Measurements from ENCODE around the gene CACUL1.
"Not testable (repeated sequence)": the region's sequence is repeated elsewhere in the genome, so short reads cannot be mapped to it uniquely, and the experiment has no call there.

Gene CACUL1

GRCh38 chr10:118754556-118755423 is at the start of gene CACUL1:
TSS of gene CACUL1 (minus strand) at chr10:118754970. CDS start at chr10:118754762, 208 bp downstream.
- DNase-seq = peak; percentile 97

GRCh38 chr10:118804262-118804773 is 49.5 kb upstream of the CACUL1 start:
- DNase-seq = no peak

DNA sequence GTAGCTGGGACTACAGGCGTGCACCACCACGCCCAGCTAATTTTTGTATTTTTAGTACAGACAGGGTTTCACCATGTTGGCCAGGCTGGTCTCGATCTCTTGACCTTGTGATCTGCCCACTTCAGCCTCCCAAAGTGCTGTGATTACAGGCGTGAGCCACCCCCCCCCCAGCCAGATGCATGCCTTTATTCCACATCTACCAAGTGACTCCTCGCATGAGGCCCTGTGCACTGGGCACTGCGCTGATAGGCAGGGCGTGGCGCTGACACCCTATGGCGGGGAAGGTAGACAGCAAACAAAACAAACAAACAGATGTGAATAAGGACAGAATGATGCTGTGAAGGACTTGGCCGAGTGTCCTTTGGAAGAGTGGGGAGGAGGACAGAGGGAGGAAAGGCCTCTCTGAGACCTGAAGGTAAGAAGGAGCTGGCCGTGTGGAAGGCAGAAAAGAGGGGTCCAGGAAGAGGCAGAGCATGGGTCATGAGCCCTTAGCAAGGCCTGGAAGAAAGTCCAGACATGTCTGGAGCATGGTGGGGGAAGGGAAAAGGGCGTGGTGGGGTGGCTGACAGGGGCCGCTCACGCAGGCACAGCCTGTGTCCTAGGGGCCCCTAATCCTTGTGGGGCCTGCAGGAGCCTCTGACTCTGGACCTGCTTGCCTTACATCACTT is 47.5 kb upstream of the CACUL1 start:
- DNase-seq = no peak

- no peak for DNase-seq
Measured at GRCh38 chr10:118800920-118801319, 46.1 kb upstream of the CACUL1 start.

DNA sequence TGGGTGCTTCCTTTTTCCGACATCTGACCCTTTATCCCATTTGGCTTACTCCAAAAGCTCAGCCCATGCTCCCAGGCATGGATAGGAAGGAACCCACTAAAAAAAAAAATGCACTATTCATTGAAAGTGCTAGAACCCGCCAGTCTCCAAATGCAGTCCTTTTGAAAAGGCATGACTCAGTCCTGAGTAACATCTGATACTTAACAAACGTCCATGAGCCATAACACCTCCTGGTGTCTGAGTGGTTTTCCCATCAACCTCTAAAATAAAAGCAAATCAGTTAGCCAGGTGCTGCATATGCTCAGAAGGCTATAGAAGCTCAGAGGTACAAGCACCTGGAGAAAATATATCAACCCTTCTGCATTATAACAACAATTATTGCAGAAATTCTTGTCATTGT is 45.0 kb upstream of the CACUL1 start:
- DNase-seq = no peak

DNA sequence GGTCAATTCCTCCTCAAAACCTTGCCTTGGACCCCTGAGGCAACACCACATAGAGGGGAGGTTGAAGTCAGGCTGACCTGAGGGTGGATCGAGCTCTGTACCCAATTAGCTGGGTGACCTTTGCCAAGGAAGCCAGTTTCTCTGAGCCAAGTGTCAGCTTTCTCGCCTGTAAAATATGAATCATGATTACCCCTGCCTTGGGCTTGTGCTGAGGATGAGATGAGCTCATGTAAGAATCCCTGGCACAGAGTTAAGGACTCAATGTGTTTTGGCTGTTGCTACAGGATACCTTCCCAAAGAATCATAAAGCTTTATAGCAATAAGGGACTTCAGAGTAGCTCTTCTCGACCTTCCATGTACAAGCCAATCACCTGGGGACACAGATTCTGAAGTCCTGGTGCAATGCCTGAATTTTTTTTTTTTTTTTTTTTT is 43.5 kb upstream of the CACUL1 start:
- DNase-seq = no peak

DNA sequence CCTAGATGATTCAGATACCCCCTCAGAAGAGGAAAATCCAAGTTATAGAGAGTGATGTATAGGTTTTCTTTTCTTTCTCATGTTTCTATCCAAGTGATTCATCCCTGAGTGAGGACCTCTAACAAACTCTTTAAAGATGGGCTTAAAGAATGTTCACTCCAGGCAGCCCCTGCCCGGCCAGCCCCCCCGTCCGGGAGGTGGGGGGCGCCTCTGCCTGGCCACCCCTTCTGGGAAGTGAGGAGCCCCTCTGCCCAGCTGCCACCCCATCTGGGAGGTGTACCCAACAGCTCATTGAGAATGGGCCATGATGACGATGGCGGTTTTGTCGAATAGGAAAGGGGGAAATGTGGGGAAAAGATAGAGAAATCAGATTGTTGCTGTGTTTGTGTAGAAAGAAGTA is 40.2 kb upstream of the CACUL1 start:
- not testable (repeated sequence) for DNase-seq

GRCh38 chr10:118793545-118793944 is 38.8 kb upstream of the CACUL1 start:
- DNase-seq = no peak

DNA sequence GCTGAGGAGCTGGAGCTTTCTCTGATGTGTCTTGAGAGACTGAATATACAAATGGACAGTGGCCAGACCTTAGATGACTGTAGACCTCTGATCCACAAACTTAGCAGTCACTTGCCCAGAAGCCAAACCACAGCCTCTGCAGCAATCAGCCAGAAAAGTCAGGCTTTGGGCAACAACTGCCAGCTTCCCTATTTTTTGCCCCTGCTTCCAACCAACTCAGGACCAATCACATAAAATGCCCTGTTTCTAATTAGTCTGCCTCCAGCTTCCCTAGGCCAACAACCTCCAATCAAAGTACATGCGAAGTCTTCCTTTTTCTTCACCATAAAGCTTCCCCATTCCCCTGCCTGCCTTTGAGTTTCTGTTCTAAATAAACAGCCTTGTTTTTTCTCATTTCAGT is 37.8 kb upstream of the CACUL1 start:
- no peak for DNase-seq

DNA sequence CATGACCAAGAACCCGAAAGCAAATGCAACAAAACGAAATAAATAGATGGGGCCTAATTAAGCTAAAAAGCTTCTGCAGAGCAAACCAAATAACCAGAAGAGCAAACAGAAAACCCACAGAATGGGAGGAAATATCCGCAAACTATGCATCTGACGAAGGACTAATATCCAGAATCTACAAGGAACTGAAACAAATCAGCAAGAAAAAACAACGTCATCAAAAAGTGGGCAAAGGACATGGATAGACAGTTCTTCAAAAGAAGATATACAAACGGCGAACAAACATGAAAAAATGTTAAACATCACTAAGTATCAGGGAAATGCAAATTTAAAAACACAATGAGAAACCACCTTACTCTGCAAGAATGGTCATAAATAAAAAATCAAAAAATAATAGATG is 35.3 kb upstream of the CACUL1 start:
- DNase-seq = no peak

DNA sequence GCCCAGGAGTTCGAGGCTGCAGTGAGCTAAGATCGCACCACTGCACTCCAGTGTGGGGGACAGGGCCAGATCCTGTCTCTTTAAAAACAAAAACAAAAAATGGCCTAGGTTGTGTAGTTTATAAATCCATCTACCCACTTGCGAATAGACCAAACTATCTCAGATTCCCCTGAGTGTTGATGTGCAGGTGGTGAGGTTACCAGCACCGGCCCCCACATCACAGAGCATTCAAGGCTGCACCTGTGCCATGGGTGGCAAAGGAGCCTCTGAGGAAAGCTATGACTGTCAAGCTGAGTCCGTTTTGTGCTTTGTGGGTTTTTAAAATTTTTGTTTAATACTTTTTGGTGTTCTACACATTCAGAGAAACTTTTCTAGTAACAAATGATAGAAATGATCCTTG is 30.8 kb upstream of the CACUL1 start:
- no peak for DNase-seq

DNA sequence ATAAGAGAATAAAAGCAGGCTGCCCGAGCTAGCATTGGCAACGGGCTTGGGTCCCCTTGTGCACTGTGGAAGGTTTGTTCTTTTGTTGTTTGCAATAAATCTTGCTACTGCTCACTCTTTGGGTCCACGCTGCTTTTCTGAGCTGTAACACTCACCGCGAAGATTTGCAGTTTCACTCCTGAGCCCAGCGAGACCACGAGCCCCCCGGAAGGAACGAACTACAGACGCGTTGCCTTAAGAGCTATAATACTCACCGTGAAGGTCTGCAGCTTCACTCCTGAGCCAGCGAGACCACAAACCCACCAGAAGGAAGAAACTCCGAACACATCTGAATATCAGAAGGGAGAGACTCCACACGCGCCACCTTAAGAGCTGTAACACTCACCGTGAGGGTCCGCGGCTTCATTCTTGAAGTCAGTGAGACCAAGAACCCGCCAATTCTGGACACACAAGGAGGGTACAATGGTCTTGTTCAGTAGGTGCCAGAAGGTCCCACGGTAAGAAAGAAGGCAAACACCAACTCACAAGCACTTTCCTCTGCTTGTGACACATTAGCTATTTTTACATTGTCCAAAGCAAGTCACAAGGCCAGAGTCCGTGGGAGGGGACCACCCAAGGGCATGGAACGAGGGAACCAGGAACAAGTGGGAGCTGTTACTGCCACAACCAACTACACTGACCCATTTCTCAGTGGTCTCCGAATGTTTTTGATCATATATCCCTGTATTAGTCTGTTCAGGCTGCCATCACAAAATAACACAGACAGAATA is 29.2 kb upstream of the CACUL1 start:
- DNase-seq = no peak

- DNase-seq = not testable (repeated sequence)
Measured at GRCh38 chr10:118782916-118783465, 28.2 kb upstream of the CACUL1 start.

GRCh38 chr10:118781541-118781940 is 26.8 kb upstream of the CACUL1 start:
- no peak for DNase-seq

DNA sequence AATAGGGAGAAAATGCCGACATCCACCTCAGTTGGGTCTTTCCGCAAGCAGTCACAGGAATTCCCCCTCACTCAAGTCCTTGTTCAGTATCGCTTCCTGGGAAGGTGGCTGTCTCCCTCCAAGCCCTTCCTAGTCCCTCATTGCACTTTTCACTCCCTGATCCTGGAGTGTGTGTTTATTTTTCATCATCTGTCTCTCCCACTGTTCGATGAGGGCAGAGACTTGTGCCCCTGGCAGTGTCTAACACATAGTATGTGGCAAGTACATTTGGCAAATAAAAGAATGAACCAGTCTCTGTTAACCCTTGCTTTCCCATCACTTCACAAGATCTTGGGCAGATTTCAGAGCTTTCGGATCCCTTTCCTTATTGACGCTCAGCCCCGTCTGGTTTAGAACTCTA is 24.0 kb upstream of the CACUL1 start:
- no peak for DNase-seq

GRCh38 chr10:118776960-118777359 is 22.2 kb upstream of the CACUL1 start:
- no peak for DNase-seq

DNA sequence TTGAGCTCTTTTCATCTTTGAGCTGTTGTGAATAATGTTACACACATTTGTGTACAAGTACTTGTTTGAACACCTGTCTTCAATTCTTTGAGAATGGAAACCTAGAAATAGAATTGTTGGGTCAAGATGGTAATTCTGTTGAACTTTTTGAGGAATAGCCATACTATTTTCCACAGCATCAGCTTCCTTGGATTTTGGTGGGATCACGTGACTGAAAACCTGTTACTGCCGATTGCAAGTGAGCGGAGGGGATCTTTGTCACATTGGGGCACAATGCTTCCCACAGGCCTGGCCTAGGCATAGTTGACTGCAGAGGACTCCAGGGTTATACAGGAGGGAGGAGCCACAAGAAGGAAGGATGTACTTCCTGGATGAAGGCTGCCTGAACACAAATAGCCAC is 21.3 kb upstream of the CACUL1 start:
- no peak for DNase-seq

DNA sequence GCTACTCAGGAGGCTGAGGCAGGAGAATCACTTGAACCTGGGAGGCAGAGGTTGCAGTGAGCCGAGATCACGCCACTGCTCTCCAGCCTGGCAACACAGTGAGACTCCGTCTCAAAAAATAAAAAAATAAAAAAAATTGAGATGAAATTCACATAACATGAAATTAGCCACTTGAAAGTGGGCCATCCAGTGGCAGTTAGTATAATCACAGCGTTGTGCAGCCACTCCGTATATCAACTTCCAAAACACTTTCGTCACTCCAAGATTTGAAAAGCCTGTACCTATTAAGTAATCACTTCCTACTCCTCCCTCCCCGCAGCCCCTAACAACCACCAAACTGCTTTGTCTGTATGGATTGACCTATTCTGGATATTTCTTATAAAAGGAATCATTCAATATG is 20.7 kb upstream of the CACUL1 start:
- no peak for DNase-seq

- DNase-seq = no peak
Measured at GRCh38 chr10:118773041-118773440, 18.3 kb upstream of the CACUL1 start.

- DNase-seq = no peak
Measured at GRCh38 chr10:118771976-118772375, 17.2 kb upstream of the CACUL1 start.

GRCh38 chr10:118769898-118770600 is 15.3 kb upstream of the CACUL1 start:
- DNase-seq = no peak
